Urothelium cell line (cell line): ENCODE data around the gene BMP6.

Experiments
- DNase-seq: peaks from one replicate; pipeline ENCODE4 v3.0.0; 2011; ENCODE audit warnings: low spot score, mixed read lengths
- FAIRE-seq: peaks from 2 replicates; lab custom pipeline; 2011; peaks lifted over from hg19 to GRCh38; lab: Jason Lieb, UNC

BMP6 gene

DNA sequence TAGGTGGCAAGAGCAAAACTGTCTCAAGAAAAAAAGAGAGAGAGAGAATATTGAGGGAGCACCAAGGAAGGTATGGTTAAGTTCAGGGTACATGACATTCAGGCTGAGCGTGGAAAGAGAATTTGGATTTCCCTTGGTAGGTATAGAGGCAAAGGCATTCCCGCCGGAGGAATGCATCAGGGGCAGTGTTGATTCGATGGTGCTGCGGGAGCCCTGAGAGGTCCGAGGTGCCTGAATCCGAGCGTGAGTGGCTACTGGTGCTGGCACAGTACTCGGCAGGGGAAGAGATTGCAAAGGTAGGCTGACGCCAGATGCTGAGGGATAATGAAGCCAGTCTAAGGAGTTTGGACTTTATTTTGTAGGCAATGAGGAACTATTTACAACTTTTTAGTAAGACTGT, 20.0 kb downstream of the BMP6 start:
- FAIRE-seq (no peak), DNase-seq (no peak)

DNA sequence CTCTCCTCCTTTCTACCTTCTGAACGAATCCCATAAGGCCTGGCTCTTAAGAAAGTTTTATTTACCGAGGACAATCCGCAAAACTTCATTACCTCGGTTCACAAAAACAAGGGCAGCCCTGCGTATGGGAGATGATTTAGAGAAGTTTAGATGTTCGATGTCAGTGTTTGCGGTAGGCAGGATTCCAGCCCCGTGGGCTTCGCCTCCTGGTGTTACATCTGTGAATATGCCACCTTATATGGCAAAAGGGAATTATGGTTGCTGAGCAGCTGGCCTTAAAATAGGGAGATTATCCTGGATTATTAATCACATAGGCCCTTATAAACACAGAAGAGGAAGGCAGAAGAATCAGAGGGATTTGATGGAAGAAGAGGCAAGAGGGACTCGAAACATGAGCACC, 21.1 kb downstream of the BMP6 start:
- FAIRE-seq (no peak), DNase-seq (no peak)

DNA sequence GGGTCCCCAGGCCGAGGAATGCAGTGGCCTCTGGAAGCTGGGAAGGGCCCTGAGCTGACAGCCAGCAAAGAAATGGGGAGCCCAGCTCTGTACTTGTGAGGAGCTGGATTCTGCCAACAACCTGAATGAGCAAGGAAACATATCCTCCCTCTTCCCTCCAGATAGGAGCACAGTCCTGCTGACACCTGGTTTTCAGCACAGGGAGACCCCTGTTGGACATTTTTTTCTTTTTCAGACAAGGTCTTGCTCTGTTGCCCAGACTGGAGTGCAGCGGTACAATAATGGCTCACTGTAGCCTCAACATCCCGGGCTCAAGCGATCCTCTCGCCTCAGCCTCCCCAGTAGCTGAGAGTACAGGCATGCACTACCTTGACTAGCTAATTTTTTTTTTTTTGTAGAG, 21.5 kb downstream of the BMP6 start:
- DNase-seq (no peak), FAIRE-seq (no peak)

DNA sequence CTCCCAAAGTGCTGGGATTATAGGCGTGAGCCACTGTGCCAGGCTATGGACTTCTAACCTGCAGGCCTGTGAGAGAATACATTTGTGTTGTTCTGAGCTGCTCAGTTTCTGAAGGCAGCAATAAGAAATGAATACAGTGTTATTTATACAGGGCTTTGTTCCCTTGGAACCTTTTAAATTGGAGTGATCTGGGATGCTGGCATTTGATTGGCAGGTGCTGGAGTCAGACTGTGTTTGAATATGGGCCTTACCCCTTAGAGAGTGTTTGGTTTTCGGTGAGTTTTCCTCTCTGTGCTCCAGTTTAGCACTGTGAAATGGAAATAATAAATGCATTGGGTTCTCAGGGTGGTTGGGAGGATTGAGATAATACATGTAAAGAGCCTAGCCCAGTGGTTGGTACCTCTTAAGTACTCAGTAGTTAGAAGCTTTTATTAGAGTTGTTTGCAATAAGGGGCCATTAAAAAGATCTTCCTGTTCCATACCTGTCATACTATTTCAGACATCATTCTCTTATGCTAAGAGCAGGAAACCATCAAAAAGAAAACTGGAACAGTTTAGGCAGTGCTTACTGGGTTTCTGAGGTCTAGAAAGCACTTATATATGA, 22.1 kb downstream of the BMP6 start:
- FAIRE-seq (no peak), DNase-seq (no peak)

DNA sequence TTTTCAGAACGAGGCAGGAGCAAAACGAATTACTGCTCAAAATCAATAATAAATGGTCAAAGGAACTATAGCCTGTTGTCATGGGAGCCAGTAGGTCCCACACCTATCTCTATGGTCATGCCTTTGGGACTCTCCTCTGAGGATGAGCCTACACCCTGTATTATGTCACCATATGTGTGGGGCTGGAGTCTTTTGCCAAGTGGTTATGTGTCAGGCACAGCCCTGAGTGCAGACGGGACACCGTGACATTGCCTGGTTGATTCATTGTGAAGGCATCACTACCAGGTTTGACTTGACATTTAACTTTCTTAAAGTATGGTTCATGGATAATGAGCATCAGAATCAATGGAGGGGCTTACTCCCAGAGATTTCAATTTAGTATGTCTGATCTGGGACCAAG, 23.6 kb downstream of the BMP6 start:
- FAIRE-seq (no peak), DNase-seq (no peak)

DNA sequence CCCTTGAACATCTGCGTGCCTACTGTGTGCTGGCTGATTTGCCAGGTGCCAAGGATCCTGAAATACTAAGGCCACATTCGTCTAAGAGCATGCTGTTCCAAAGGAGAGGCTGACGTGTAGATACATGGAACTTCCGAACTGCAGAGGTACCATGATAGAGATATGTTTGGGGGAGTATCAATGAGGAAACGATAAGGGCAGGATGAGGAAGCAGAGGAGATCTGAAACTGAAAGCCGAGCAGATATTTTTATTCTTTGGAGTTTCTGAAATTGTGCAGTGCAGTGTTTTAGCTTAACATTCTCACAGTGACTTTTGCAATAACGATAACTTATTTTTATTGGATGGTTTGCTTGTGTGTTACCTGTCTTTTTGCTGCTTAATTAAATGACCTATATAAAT, 24.3 kb downstream of the BMP6 start:
- FAIRE-seq (no peak), DNase-seq (no peak)

DNA sequence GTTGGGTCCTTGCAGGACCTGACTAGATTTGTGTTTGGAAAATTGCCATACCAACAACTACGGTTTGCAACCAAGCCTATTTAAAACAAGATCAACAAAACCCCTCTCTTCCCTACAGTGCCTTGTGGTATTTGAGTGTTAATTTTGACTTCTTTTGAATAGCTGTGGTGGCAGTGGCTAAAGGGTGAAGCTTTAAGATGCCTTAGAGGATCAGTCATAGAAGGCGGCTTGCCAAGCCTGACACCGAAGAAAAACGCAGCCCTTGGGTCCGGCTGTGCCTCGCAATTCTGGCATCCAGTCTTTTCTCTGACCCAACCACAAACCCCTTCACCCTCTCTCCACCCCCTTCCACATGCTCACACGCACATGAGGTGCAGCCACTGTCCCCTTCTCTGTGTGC, 32.6 kb downstream of the BMP6 start:
- DNase-seq (peak; percentile 82), FAIRE-seq (no peak)

DNA sequence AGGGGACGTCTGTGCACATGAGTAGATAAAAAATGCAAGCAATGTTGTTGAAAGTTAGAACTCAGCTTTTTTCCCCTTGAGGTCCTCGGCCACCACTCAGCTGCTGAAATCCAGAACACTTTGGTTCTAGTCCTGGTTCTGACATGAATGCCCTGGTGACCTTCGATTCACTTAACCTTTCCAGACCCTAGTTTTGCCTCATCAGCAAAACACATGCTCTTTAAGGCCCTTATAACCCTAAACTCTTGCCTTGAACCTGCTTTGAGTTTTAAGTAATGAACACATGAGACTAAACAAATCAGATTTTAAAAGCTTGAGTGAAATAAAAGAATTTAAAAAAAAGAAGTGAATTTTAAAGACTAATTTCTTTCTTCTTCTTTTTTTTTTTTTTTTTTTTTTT, 33.4 kb downstream of the BMP6 start:
- no peak for DNase-seq
- no peak for FAIRE-seq

DNA sequence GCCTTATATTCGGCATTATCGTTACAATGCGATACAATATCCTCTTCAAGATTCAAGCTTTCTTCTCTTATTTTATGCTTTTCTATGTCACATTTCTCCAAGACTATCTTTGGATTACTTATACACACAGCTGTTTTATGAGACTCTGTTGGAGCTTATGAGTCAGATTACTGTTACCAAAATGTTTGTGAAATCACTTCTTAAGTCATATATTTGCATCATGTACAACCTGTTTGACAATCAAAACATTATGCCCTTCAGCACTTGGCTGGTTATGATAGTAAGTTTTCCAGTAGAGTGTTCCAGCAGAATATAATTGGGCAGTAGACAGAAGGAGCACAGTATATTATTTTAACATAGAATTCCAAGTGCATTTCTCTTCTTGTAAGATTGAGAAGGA, 35.2 kb downstream of the BMP6 start:
- FAIRE-seq, result no peak
- no peak for DNase-seq

DNA sequence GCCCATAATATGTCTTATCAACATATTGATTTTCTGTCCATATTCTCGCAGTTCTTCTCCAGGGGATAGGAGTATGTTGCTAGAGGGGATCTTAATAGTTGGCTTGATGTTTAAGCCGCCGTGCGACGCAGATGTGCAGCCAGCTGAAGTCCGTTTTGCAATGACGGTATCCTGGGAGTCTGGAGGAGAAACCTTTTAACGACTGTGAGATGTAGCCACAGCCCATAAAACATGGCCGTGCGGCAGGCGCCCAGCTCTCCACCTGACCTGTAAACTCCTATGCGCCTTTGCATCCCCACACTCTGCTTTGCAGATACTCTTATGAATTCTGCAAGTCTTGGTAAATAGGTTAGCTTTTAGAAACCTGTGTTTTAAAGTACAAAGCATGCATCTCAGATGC, 36.9 kb downstream of the BMP6 start:
- FAIRE-seq, result no peak

DNA sequence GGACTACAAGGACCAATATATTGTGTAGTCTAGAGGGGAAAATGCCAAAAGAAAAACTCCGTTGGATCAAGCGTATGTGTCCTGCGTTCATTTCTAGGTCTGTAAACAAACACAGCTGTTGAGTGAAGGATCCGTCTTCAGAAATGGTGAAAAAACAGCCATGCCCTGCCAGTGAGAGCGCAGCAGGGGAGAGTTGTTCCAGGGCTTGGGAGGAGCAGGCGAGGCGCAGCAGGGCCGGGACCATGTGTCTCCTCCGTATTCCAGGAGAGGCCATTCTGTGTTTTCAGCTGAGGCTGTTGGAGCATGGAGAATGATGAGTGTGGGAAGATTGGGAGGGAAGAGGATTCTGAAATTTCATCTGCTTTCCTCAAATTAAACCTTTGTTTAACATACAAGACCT, 38.0 kb downstream of the BMP6 start:
- no peak for FAIRE-seq
- no peak for DNase-seq

More for the DNA sequence above, 36.9 kb downstream of the BMP6 start:
- DNase-seq, result no peak

DNA sequence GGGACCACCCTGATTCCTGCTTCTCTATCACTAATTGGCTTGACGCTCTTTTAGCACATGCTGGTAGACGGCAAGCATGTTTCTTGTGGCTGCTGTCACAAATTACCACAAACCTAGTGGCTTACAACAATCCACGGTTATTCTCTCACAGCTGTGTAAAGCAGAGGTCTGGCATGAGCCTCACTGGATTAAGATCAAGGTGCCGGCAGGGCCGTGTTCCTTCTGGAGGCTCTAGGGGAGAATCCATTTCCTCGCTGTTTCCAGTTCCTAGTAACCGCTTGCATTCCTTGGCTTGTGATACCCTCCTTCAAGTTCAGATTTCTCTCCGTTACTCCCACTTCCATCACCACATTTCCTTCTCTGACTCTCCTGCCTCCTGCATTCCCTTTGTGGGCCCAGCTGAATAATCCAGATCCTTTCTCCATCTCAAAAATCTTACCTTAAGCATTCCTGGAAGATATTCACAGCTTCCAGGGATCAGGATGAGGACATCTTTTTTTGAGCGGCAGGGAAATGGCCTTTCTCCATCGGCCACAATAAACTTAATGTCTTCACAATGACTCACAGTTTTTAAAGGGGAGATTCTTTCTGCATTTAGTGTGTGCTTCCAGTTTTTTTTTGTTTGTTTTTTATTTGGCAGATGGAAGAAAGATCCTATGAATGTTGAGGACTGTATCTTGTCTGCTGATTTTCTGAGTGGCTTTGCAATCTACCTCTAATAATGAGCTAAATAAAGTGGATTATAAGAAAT, 39.9 kb downstream of the BMP6 start:
- DNase-seq, result peak; percentile 38
- FAIRE-seq, result no peak

DNA sequence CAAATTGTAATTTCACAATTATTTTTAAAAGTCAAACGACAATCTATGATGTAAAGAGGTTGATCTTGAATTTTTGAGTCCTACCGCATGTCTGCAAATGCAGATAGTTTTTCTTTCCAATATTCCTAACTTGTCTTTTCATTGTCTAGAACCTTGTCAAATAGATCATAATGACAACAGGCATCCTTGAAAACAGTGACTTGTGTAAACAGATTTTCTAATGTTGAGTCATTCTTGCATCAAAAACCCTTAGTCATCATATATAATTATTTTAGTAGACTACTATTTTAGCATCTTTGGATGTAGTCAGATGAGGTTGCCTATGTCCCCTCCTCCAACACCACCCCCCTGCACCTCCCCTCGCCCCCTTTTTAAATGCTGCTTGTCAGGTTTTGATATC, 43.8 kb downstream of the BMP6 start:
- DNase-seq (peak; percentile 38), FAIRE-seq (no peak)

DNA sequence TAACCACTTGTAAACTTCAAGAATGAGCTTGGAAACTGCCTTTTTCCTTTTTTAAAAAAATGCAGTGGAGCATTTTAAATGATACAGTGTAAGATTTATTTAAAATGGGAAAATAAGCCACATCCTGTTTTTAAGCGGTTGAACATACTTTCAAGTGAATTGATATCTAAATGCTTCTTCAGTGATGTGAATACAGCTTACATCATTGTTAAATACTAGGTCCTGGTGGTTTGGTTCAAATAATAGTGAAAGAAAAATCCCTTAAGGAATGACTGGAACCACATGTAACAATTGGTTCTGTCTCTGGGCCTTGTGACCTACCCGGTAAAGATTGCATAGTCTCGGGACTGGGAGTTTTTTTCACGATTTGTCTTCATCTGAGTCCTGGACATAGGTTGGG, 44.2 kb downstream of the BMP6 start:
- no peak for FAIRE-seq

DNA sequence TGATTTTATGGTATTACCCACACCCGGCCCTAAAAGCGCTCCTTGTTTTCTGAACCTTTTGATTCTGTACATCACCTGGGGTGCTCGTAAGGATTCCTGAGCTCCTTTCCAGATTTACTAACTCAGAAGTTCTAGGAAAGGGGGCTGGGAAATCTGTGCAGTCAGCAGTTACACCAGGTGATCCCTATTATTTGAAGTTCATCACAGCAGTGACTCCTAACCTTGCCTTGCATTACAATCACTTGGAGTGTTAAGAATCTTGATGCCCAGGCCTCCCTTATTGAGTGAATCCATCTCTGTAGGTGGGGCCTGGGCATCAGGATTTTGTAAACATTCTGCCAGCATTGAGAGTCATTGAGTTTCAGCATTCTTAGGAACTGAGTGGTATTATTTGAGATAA, 44.7 kb downstream of the BMP6 start:
- FAIRE-seq (no peak), DNase-seq (no peak)

More for the DNA sequence above, 44.2 kb downstream of the BMP6 start:
- DNase-seq, result no peak

DNA sequence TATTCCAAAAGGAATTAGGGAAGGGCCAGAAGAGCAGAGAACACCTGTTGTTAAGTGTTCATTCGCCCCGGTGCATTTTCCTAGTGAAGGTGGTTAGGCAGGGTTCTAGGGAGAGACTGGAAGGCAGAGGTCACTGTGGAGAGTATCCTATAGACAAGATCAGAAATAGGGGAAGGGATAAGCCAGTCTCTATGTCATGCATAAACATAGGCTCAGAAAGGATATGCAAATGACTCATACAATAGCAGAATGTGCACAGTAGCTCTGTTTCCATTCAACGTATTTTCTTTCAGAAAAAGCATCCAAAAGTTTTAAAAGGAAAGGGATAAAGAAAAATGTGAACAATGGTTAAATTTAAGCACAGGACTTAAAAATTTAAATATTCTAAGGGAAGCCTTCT, 47.4 kb downstream of the BMP6 start:
- FAIRE-seq (no peak), DNase-seq (no peak)

DNA sequence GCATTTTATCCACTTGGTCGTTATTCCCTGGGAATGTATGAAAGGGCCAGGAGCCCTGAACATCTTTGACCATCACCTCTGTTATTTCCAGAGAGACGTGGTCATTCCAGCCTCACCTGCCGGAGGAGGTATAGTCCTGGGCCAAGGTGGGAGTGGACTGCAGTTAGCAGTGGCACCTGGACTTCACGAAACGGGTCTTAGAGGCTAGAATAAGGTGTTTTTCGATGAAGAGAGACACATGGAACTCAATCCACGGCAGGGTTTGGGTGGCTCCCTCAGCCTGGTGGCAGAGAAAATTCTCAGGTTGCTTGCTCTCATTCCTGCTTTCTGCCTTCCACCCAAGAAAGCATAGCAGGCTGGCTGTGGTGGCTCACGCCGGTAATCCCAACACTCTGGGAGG, 48.0 kb downstream of the BMP6 start:
- DNase-seq (no peak), FAIRE-seq (no peak)

DNA sequence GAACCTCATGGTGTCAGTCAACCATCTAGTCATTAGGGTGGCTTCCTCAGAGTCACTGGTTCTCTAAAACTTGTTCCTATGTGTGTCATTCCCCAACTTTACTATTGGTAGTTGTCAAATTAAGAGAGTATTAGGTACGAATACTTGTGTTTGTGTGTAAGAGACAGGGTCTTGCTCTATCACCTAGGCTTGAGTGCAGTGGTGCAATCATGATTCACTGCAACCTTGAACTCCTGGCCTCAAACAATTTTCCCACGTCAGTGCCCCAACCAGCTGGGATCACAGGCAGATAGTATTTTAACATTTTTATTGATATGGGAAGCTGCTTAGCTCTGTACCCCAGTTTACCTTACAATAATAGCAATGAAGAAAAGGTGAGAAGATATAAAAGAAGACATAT, 50.6 kb downstream of the BMP6 start:
- no peak for DNase-seq
- no peak for FAIRE-seq

DNA sequence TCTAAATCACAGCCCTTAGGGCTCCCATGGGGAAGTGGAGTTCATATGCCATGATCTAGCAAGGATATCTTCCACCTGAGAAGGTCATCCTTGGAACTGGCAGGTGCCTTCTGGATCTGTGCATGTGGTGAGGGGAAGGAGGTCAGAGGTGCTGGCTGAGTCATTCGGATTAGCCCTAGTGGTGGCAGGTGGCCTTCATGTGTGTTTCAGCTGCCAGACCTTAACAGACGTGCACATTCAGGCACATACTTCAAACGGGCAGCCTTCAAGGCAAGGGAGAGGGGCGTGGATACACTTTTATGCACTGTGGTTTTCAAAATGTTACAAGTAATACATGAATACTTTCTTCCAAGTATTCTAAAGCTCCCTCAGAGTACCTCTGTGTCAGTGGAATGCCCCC, 51.2 kb downstream of the BMP6 start:
- no peak for DNase-seq
- no peak for FAIRE-seq

DNA sequence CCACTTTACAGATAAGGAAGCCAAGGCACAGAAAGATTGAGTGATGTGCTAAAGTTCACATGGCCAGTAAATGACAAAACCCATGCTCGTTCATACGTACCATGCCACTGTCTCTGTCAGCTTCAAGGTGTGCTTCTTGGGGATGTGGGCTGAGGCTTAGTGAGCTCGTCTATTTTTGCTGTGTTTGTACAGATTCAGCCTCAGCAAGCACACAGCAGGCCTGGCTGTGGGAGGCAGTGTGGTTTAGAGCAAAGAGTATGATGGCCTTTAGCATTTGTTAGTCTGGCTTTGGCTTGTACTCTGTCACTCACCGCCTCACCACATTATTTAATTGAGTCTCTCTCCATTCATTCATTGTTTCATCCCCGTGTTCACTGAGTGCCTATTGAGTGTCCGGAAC, 55.3 kb downstream of the BMP6 start:
- DNase-seq, result no peak
- no peak for FAIRE-seq

DNA sequence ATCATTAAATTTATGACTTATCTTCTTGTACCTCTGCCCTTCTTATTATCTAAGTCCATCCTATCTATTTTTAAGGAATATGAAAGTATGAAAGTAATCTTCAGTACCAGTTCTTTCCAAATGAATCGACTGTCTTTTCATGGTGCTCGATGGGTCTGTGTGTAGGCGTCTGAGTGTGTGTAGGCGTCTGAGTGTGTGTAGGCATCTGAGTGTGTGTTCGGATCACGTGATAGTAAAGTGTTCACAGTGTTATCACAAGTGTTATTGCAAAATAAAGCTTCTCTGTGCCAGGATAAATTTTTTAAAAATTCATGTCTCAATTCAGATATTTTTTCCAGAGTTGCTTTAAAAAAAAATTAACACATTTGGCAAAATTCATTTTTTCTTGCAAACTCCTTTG, 58.3 kb downstream of the BMP6 start:
- DNase-seq (no peak), FAIRE-seq (no peak)

DNA sequence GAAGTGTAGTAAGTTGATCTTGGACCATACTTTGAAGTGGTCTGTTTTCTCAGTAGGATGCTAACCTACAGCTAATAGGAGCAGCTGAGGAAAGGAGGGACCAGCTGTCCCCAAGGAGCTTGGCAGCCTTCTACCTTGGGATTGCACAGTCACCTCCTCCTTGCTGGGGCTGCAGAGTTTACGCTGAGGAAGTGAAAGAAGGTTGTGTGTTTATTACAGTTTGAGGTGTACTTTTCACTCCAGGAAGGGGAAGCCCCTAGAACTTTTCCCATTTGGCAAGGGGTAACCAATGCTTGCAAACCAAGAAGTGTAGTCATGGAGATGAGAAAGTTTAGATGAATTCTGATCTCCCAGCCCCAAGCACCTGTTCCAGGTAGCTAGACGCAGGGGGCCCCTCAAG, 58.8 kb downstream of the BMP6 start:
- DNase-seq (no peak), FAIRE-seq (no peak)
